Gastroesophageal sphincter (tissue), 3 donors: ENCODE results near the gene CHD6.

Experiments used
- EP300 ChIP-seq: sonication (generic); formaldehyde crosslinking; IDR thresholded peaks from one replicate; pipeline ENCODE4 v1.6.1; 2017; ENCODE audit warnings: antibody characterized with exemption, mild to moderate bottlenecking
- POLR2AphosphoS5 ChIP-seq: sonication (generic); formaldehyde crosslinking; IDR thresholded peaks from one replicate; pipeline ENCODE4 v1.6.1; 2017; ENCODE audit warnings: antibody characterized with exemption
- TF ChIP-seq, protein P1 (sequence below), 4 experiments: fragments of 200-600 bp in 2 of 4; fragments of 450-650 bp in 2 of 4; sonication (generic) in 1 of 4; IDR thresholded peaks; one replicate each; pipeline ENCODE4 v1.5.1; 2017 to 2019; ENCODE audit warnings: antibody characterized with exemption in 4 of 4, mild to moderate bottlenecking in 2 of 4, moderate library complexity in 2 of 4

DNA sequence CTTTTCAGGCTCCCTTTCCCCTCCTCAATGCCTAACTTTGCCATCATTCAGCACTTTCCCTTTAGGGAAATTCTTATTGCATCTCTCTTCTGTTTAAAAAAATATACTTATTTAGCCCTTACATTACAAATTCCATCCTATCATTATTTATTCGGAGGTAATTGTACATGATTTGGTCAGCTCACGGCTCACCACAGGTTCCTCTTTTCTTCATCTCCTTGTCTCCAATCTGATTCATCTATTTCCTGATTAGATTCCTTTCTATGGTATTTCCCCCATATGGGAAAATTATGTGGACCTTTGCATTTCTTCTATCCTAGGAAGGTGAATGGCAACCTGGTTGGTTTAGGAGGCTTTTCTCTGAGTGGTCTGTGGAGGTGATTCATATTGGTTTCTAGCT, 238.6 kb downstream of the CHD6 start:
- TF ChIP-seq, protein P1, sequence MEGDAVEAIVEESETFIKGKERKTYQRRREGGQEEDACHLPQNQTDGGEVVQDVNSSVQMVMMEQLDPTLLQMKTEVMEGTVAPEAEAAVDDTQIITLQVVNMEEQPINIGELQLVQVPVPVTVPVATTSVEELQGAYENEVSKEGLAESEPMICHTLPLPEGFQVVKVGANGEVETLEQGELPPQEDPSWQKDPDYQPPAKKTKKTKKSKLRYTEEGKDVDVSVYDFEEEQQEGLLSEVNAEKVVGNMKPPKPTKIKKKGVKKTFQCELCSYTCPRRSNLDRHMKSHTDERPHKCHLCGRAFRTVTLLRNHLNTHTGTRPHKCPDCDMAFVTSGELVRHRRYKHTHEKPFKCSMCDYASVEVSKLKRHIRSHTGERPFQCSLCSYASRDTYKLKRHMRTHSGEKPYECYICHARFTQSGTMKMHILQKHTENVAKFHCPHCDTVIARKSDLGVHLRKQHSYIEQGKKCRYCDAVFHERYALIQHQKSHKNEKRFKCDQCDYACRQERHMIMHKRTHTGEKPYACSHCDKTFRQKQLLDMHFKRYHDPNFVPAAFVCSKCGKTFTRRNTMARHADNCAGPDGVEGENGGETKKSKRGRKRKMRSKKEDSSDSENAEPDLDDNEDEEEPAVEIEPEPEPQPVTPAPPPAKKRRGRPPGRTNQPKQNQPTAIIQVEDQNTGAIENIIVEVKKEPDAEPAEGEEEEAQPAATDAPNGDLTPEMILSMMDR (IDR thresholded peaks at IDR 0.05) = no peak
- TF ChIP-seq POLR2AphosphoS5 (no peak), EP300 (no peak)
